GM18858 (cell line): ENCODE measurements around the gene ZNF598.
"Not testable (repeated sequence)": the region's sequence is repeated elsewhere in the genome, so short reads cannot be mapped to it uniquely, and the experiment has no call there.

Experiments
- ATAC-seq: cut with Tn5 transposase; IDR thresholded peaks from one replicate; pipeline ENCODE4 v1.9.1; 2021; ENCODE audit not compliant: unreplicated experiment

Gene ZNF598

DNA sequence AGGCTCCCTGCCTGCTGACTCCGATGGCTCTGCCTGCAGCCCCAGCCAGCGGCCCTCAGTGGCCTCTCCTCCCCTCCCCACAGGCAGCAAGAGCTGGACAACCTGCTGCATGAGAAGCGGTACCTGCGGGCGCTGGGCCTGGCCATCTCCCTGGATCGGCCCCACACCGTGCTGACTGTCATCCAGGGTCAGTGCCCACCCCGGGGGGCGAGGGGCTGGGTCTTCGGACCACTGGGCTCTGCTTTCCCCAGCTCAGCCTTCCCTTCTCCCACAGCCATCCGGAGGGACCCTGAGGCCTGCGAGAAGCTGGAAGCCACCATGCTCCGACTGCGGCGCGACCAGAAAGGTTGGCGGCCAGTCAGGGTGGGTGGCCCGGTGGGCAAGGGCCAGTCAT lies 31.7 kb downstream of the ZNF598 start:
- no peak for ATAC-seq

GRCh38 chr16:1976951-1977874 lies 32.4 kb downstream of the ZNF598 start:
- no peak for ATAC-seq

DNA sequence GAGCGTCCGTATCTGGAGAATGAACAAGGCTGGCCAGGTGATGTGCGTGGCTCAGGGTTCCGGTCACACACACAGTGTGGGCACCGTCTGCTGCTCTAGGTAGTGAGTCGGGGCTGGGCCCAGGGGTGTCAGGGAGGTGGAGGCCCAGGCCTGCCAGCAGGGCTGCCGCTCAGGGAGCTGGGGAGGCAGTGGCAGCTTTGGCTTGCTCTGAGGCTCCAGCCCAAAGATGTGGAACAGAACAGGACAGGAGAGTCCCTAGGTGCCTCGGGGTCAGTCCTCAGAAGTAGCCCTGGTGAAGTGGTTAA lies 33.5 kb downstream of the ZNF598 start:
- no peak for ATAC-seq

GRCh38 chr16:1975432-1976215 lies 34.0 kb downstream of the ZNF598 start:
- ATAC-seq = no peak

- ATAC-seq = no peak
Observed at GRCh38 chr16:1974157-1975070, 35.2 kb downstream of the ZNF598 start.

DNA sequence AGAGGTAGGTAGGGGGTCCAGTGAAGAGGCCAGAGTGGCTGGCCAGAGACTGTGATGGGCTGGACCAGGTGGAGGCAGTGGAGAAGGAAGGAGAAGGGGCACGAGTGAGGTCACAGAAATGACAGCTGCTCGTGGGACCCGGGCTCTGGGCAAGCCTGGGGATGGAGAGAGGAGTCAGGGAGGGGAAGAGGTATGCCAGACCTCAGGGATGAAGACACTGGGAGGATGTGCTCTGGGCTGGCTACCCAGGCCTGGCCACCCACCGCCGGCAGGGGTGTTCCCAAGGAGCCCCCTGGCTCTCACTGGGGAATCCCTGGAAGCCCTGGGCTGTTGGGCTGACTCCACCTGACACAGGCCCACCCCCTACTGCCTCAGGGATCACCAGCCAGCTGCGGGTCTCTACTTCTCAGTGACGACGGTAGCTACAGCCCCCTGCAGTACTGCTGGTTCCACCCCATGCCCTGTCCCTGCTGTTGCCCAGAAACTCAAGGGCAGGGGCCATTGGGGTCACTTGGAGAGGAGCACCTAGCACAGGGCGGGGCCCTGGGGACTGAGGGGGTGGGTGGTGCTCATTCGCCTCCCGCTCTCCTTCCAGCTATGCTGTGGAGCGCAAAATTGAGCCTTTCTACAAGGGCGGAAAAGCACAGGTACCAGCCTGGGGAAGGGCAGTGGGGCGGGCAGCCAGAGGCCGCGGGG lies 36.0 kb downstream of the ZNF598 start:
- ATAC-seq = no peak

- no peak for ATAC-seq
Observed at GRCh38 chr16:1972490-1972877, 37.1 kb downstream of the ZNF598 start.

GRCh38 chr16:1971796-1972489 lies 37.7 kb downstream of the ZNF598 start, which contains the start of gene TBL3:
Gene TBL3 (plus strand): TSS chr16:1972053. CDS start chr16:1972165, 112 bp downstream.
- peak; percentile 64 for ATAC-seq

- no peak for ATAC-seq
Observed at GRCh38 chr16:1968146-1968953, 41.3 kb downstream of the ZNF598 start.

GRCh38 chr16:1966460-1966859 lies 43.2 kb downstream of the ZNF598 start, which contains the start of gene RNF151:
Gene RNF151 (plus strand): TSS chr16:1966856. CDS start chr16:1966882, 26 bp downstream.
- ATAC-seq = no peak

GRCh38 chr16:1965396-1966001 lies 44.1 kb downstream of the ZNF598 start:
- ATAC-seq = no peak

GRCh38 chr16:1964506-1965395 lies 44.9 kb downstream of the ZNF598 start, which contains the start of gene RPS2:
Gene RPS2 (minus strand): TSS chr16:1964826. CDS start chr16:1964625, 201 bp downstream.
- ATAC-seq = peak; percentile 71

GRCh38 chr16:1963806-1964505 lies 45.7 kb downstream of the ZNF598 start:
- no peak for ATAC-seq

DNA sequence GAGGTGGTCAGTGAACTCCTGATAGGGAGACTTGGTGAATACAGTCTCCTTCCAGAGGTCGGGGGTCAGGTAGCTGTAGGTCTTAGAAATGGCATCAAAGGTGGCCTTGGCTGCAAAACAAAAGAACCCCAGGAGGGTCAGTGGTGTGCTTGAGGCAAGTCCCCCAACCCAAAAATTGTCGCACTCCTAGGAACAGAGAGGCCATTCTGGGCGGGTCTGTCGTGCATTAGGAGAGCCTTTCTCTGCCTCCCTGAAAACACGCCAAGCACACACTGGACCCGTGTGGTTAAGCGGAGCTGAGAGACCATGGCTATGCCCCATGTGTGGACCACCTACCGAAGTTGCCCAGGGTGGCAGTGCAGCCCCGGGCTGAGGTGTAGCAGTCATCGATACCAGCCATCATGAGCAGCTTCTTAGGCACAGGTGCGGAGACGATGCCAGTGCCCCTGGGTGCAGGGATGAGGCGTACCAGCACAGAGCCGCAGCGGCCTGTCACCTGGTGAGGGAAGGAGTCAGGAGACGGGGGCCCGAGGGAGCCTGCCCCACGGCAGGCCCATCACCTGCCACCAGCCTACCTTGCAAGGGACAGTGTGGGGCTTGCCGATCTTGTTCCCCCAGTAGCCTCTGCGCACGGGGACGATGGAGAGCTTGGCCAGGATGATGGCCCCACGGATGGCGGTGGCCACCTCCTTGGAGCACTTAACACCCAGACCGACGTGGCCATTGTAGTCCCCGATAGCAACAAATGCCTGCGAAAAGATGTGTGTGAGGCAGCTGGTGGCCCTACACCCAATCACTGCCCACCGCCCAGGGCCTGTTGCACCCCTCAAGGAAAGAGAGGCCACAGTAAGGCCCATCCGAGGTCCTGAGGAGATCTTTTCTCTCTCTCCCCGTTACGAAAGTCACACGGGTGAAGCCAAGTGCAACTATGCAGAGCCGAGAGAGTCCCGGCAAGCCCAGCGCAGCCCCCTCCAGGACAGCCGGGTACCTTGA lies 47.2 kb downstream of the ZNF598 start:
- not testable (repeated sequence) for ATAC-seq

DNA sequence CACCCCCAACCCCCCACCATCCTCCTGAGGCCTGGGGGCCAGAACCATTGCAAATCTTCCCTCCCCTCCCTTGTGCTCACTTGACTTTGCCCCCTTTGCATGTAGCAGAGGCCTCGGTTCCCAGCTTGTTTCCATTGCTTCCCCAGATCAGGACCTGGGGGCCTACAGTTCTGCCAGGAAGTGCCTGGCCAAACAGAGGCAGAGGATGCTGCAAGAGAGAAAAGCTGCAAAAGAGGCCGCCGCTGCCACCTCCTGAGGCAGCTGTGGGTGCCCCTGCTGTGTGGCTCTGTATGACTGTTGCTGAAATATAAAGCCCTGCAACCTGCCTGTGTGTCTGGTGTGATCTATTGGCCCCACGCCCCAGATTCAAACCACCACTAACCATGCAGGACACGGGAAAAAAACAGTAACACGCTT lies 48.0 kb downstream of the ZNF598 start:
- ATAC-seq = no peak
